Forelimb muscle (tissue), 1 donor: ENCODE measurements around the gene ZNF765. TPM values are rescaled to one million over a fixed set of nuclear protein-coding genes. Genes with fewer than 3 reads are reported as not detected.

Experiments
- polyA plus RNA-seq: library from polyadenylated mRNA; unstranded; fragments of 120-200 nt; gene quantifications from one replicate; pipeline ENCODE4 v1.2.1, GENCODE V29; 2013; ENCODE audit not compliant: insufficient read length

ZNF765 gene
- polyA plus RNA-seq, 1 donor = 10.4 TPM

Other genes starting within 250 kb of the ZNF765 start
- 6.9 TPM for gene ZNF347, start 236.1 kb upstream of the ZNF765 start, polyA plus RNA-seq
- gene ZNF665, start 201.8 kb upstream of the ZNF765 start, polyA plus RNA-seq = 3.9 TPM
- gene ZNF677, start 140.3 kb upstream of the ZNF765 start, polyA plus RNA-seq = 26.4 TPM
- not detected for gene VN1R2, start 136.9 kb upstream of the ZNF765 start, polyA plus RNA-seq
- not detected for gene VN1R4, start 127.4 kb upstream of the ZNF765 start, polyA plus RNA-seq
- gene ZNF845, start 61.4 kb upstream of the ZNF765 start, polyA plus RNA-seq = 5.1 TPM
- gene ZNF525, start 29.4 kb upstream of the ZNF765 start, polyA plus RNA-seq = 5.8 TPM
- 9.5 TPM for gene ZNF761, start 36.8 kb downstream of the ZNF765 start, polyA plus RNA-seq
- 3.0 TPM for gene ZNF813, start 72.6 kb downstream of the ZNF765 start, polyA plus RNA-seq
- 13.1 TPM for gene ZNF331, start 143.0 kb downstream of the ZNF765 start, polyA plus RNA-seq
- 0.24 TPM for gene DPRX, start 236.8 kb downstream of the ZNF765 start, polyA plus RNA-seq